GM19328 (cell line): Measurements from ENCODE around the gene PADI3.
"Not testable (repeated sequence)": the region's sequence is repeated elsewhere in the genome, so short reads cannot be mapped to it uniquely, and the experiment has no call there.

Experiments used
- ATAC-seq: cut with Tn5 transposase; IDR thresholded peaks from one replicate; pipeline ENCODE4 v1.9.1; 2021; ENCODE audit warnings: mild to moderate bottlenecking, moderate library complexity; ENCODE audit not compliant: unreplicated experiment

Gene PADI3

GRCh38 chr1:17321857-17322390 is 73.0 kb downstream of the PADI3 start:
- ATAC-seq: not testable (repeated sequence)

DNA sequence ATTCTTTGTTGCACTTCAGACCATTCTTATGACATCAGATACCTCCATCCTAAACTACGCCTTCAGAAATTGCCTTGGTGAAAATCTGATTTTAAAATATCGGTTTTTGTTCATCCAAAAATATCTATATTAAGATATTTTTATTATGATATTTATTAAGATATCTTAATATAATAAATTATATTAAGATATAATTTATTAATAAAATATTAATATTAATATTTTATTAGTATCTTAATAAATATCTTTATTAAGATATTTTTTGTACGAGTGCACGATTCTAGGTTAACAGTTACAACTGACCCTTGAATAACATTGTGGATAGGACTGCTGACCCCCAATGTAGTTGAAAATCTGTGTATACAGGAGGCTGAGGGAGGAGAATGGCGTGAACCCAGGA is 80.0 kb downstream of the PADI3 start:
- ATAC-seq: no peak

GRCh38 chr1:17329610-17330009 is 80.7 kb downstream of the PADI3 start:
- no peak for ATAC-seq

DNA sequence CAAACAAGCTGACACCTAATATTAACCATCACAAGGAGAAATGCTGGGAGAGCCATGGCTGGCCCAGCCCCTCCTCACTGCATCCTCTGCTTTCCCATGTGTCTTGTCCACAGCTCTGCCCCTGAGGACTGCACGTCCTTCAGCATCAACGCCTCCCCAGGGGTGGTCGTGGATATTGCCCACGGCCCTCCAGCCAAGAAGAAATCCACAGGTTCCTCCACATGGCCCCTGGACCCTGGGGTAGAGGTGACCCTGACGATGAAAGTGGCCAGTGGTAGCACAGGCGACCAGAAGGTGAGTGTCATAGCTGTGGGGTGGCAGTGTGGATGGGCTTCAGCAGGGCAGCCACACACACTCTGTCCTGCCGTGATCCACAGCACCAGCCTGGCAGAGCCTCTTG is 82.0 kb downstream of the PADI3 start:
- ATAC-seq: no peak

GRCh38 chr1:17333081-17333480 is 84.2 kb downstream of the PADI3 start:
- no peak for ATAC-seq
